Endodermal cell (in vitro differentiated cells): ENCODE measurements around the gene MECR. TPM values are rescaled to one million over a fixed set of nuclear protein-coding genes. Genes with fewer than 3 reads are reported as not detected.

ENCODE experiments used
- DNase-seq: peaks from one replicate; pipeline ENCODE4 v3.0.0-alpha.2; 2017
- H3K27ac ChIP-seq: 2 replicates; pipeline ENCODE4 v1.5.1; 2013; ENCODE audit warnings: mild to moderate bottlenecking, low read depth, low read length, moderate library complexity
- H3K27me3 ChIP-seq: 2 replicates; pipeline ENCODE4 v1.6.1; 2013; ENCODE audit warnings: mild to moderate bottlenecking, low read length, moderate library complexity; ENCODE audit not compliant: insufficient read depth, control insufficient read depth, poor library complexity, severe bottlenecking
- H3K36me3 ChIP-seq: 2 replicates; pipeline ENCODE4 v1.7.0; 2013; ENCODE audit warnings: mild to moderate bottlenecking, low read length, moderate library complexity; ENCODE audit not compliant: control insufficient read depth, insufficient read depth
- H3K4me1 ChIP-seq: one replicate; pipeline ENCODE4 v1.7.0; 2013; ENCODE audit warnings: low read length; ENCODE audit not compliant: control insufficient read depth, insufficient read depth
- H3K4me3 ChIP-seq: 2 replicates; pipeline ENCODE4 v1.5.1; 2013; ENCODE audit warnings: mild to moderate bottlenecking, low read length, moderate library complexity
- H3K9ac ChIP-seq: 2 replicates; pipeline ENCODE4 v1.6.1; 2013; ENCODE audit warnings: mild to moderate bottlenecking, low read length, moderate library complexity; ENCODE audit not compliant: poor library complexity, severe bottlenecking; ENCODE audit errors: extremely low read depth
- H3K9me3 ChIP-seq: 2 replicates; pipeline ENCODE4 v1.6.1; 2013; ENCODE audit warnings: mild to moderate bottlenecking, low read length, moderate library complexity; ENCODE audit not compliant: control insufficient read depth
- H3K27ac Mint-ChIP-seq: 2 replicates; pipeline ENCODE4 v1.8.0; 2020; ENCODE audit warnings: mixed read lengths
- H3K27me3 Mint-ChIP-seq: 2 replicates; pipeline ENCODE4 v1.8.0; 2021; ENCODE audit warnings: mild to moderate bottlenecking, mixed read lengths; ENCODE audit not compliant: insufficient read depth
- H3K36me3 Mint-ChIP-seq: 2 replicates; pipeline ENCODE4 v1.8.0; 2020; ENCODE audit warnings: low read depth, mixed read lengths
- H3K4me1 Mint-ChIP-seq: 2 replicates; pipeline ENCODE4 v1.8.0; 2020; ENCODE audit warnings: mixed read lengths
- H3K4me3 Mint-ChIP-seq: 2 replicates; pipeline ENCODE4 v1.8.0; 2020; ENCODE audit warnings: mild to moderate bottlenecking, moderate library complexity, mixed read lengths
- H3K9me3 Mint-ChIP-seq: 2 replicates; pipeline ENCODE4 v1.8.0; 2020; ENCODE audit warnings: mild to moderate bottlenecking, mixed read lengths
- CTCF ChIP-seq: fragments of 200-600 bp; sonication (generic); conservative IDR thresholded peaks from 2 replicates; pipeline ENCODE4 v1.5.0; 2021; ENCODE audit warnings: antibody characterized with exemption, mild to moderate bottlenecking
- WGBS, 2 experiments: methylation state at CpG; one replicate each; pipeline versions ENCODE4 v1.1.5 to v1.1.7; 2013; ENCODE audit warnings: missing lambda C conversion rate in 2 of 2, mixed read lengths in 1 of 2; ENCODE audit not compliant: insufficient coverage in 1 of 2, insufficient read length in 1 of 2; 5-methylcytosine and 5-hydroxymethylcytosine counted together
- total RNA-seq, 2 donors: library from RNA; stranded (reverse); fragmentation: NEBNext Ultra II Directional in 1 of 2; extraction: Animal tissue kit (Norgen Biotek cat#: 25700) in 1 of 2; gene quantifications; 2 replicates in 1 of 2; 3 replicates in 1 of 2; pipeline ENCODE4 v1.2.1, GENCODE V29; 2021

Gene MECR
- total RNA-seq, 2 donors from 2014 or later = 33.3 to 38.2 TPM

DNA sequence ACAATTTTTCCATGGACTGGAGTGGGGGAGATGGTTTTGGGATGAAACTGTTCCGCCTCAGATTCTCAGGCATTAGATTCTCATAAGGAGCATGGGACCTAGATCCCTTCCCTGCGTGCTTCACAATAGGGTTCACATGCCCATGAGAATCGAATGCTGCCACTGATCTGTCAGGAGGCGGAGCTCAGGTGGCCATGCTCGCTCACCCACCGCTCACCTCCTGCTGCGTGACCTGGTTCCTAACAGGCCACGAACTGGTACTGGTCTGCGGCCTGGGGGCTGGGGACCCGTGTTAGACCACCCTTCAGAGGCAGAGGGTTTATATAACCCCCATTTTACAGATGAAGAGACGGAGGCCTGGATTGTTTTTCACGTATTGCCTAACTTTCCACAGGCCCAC lies 32.7 kb downstream of the MECR start:
- peaks cover 55% of the 10 kb centered on the region for H3K36me3 Mint-ChIP-seq
- H3K4me3 ChIP-seq = no peak overlapping the region
- H3K27ac Mint-ChIP-seq = peak overlapping the region; percentile 39
- peaks cover 17% of the 10 kb centered on the region for H3K4me1 ChIP-seq
- H3K9me3 ChIP-seq = no peaks in the 10 kb centered on the region
- 87 to 88% methylated on average over 9 to 12 of the region's 12 CpGs for WGBS, 2 experiments
- no peak overlapping the region for H3K9ac ChIP-seq
- H3K27ac ChIP-seq = no peak overlapping the region
- no peak for TF ChIP-seq CTCF
- H3K4me1 Mint-ChIP-seq = peaks cover 24% of the 10 kb centered on the region
- no peaks in the 10 kb centered on the region for H3K9me3 Mint-ChIP-seq
- no peaks in the 10 kb centered on the region for H3K27me3 ChIP-seq
- DNase-seq = no peak
- H3K27me3 Mint-ChIP-seq = no peaks in the 10 kb centered on the region
- peaks cover 33% of the 10 kb centered on the region for H3K36me3 ChIP-seq
- no peak overlapping the region for H3K4me3 Mint-ChIP-seq

DNA sequence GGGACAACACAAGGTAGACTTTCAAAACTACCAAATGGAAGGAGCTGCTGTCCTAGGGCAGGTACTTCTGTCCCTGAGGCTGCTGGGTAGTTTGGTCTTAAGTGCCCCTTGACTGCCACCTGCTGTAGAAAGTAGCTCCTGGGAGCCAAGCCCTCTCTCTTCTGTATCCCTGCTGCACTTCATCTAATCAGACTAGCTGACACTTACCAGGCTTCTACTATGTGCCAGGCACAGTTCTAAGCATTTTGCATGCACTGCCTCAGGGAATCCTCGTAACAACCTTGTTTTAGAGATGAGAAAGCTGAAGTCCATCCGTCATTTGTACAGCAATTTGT lies 33.2 kb downstream of the MECR start:
- H3K4me3 Mint-ChIP-seq = no peak overlapping the region
- Histone ChIP-seq H3K27me3 (no peaks in the 10 kb centered on the region), H3K36me3 (peaks cover 33% of the 10 kb centered on the region), H3K4me3 (no peak overlapping the region), H3K9ac (peak overlapping the region; percentile 3), H3K27ac (no peak overlapping the region), H3K9me3 (no peaks in the 10 kb centered on the region), H3K4me1 (peaks cover 16% of the 10 kb centered on the region)
- peak; percentile 79 for TF ChIP-seq CTCF
- DNase-seq = peak; percentile 89
- no peaks in the 10 kb centered on the region for H3K9me3 Mint-ChIP-seq
- peaks cover 57% of the 10 kb centered on the region for H3K36me3 Mint-ChIP-seq
- 84 to 86% methylated on average over 2 of the region's 2 CpGs for WGBS, 2 experiments
- no peaks in the 10 kb centered on the region for H3K27me3 Mint-ChIP-seq
- peaks cover 22% of the 10 kb centered on the region for H3K4me1 Mint-ChIP-seq
- H3K27ac Mint-ChIP-seq = peak overlapping the region; percentile 78

- Mint-ChIP-seq H3K36me3 (peaks cover 56% of the 10 kb centered on the region), H3K27me3 (no peaks in the 10 kb centered on the region), H3K4me1 (peaks cover 18% of the 10 kb centered on the region), H3K9me3 (no peaks in the 10 kb centered on the region), H3K27ac (peak overlapping the region; percentile 78), H3K4me3 (no peak overlapping the region)
- Histone ChIP-seq H3K27me3 (no peaks in the 10 kb centered on the region), H3K9ac (peak overlapping the region; percentile 3), H3K36me3 (peaks cover 33% of the 10 kb centered on the region), H3K27ac (no peak overlapping the region), H3K4me1 (peaks cover 11% of the 10 kb centered on the region), H3K9me3 (no peaks in the 10 kb centered on the region), H3K4me3 (no peak overlapping the region)
- TF ChIP-seq CTCF = no peak
- WGBS, 2 experiments = 69 to 86% methylated on average over 1 to 7 of the region's 7 CpGs
- no peak for DNase-seq
These were observed 33.7 kb downstream of the MECR start for GRCh38 chr1:29196863-29197589.
